Gastrocnemius medialis (tissue), 4 donors: ENCODE results near the gene LCN2. TPM values are rescaled to one million over a fixed set of nuclear protein-coding genes. Genes with fewer than 3 reads are reported as not detected.

Experiments
- ATAC-seq, 2 donors: fragments of 150-250 bp; one replicate each; pipeline ENCODE4 v1.9.1; 2016
- DNase-seq, 2 donors: peaks; one replicate each; pipeline ENCODE4 v3.0.0-alpha.2; 2019
- H3K27ac ChIP-seq, 4 donors: fragments of 200-600 bp; sonication (generic); 1 replicate in 1 of 4; 2 replicates in 3 of 4; pipeline ENCODE4 v1.5.1; 2016 to 2018; ENCODE audit warnings: mild to moderate bottlenecking in 2 of 4, moderate library complexity in 1 of 4
- H3K27me3 ChIP-seq, 3 donors: fragments of 200-600 bp; sonication (generic) in 2 of 3; 1 replicate in 1 of 3; 2 replicates in 2 of 3; pipeline versions ENCODE4 v1.5.1 to v1.6.0; 2016 to 2019; ENCODE audit warnings: mild to moderate bottlenecking in 1 of 3, moderate library complexity in 1 of 3
- H3K36me3 ChIP-seq, 2 donors: fragments of 200-600 bp; sonication (generic) in 1 of 2; one replicate each; pipeline ENCODE4 v1.5.1; 2017 to 2018
- H3K4me1 ChIP-seq, 2 donors: fragments of 200-600 bp; sonication (generic) in 1 of 2; one replicate each; pipeline ENCODE4 v1.5.1; 2016 to 2017; ENCODE audit warnings: mild to moderate bottlenecking in 2 of 2
- H3K4me3 ChIP-seq, 4 donors: fragments of 200-600 bp; sonication (generic) in 3 of 4; 1 replicate in 1 of 4; 2 replicates in 3 of 4; pipeline ENCODE4 v1.5.1; 2016 to 2019; ENCODE audit warnings: mild to moderate bottlenecking in 2 of 4
- H3K9me3 ChIP-seq, 3 donors: fragments of 200-600 bp; sonication (generic) in 2 of 3; 1 replicate in 1 of 3; 2 replicates in 2 of 3; pipeline ENCODE4 v1.5.1; 2016 to 2019
- POLR2A ChIP-seq, 2 donors: fragments of 450-650 bp; IDR thresholded peaks; one replicate each; pipeline ENCODE4 v1.6.1; 2017; ENCODE audit warnings: antibody characterized with exemption in 2 of 2, mild to moderate bottlenecking in 2 of 2, moderate library complexity in 2 of 2
- in situ Hi-C, 4 donors: fragments of 200-750 bp; cut with MboI; loops; one replicate each; pipeline versions ENCODE4 v1.15.0 to v1.8.0; 2017; ENCODE audit warnings: low sequenced_read_pairs in 4 of 4
- intact Hi-C: fragments of 100-400 bp; cut with DNase I; formaldehyde crosslinking; loops from one replicate; pipeline ENCODE4 v1.15.1; 2023; ENCODE audit warnings: low total_unique reads
- total RNA-seq, 4 donors: library from RNA; depleted of rRNA; stranded (reverse); fragments of >200 nt; gene quantifications; one replicate each; pipeline versions ENCODE4 v1.1.0 to v1.2.3, GENCODE V29; 2016
- TF ChIP-seq, protein P1 (sequence below), 5 experiments: fragments of 450-650 bp in 3 of 5; fragments of 200-600 bp in 2 of 5; sonication (generic) in 2 of 5; IDR thresholded peaks in 4 of 5; conservative IDR thresholded peaks in 1 of 5; 1 replicate in 4 of 5; 2 replicates in 1 of 5; pipeline ENCODE4 v1.5.1; 2016 to 2019; ENCODE audit warnings: antibody characterized with exemption in 5 of 5, mild to moderate bottlenecking in 3 of 5, moderate library complexity in 3 of 5

Gene LCN2
- total RNA-seq, 4 donors from 2014 or later: 1.00 TPM; not detected in 3

DNA sequence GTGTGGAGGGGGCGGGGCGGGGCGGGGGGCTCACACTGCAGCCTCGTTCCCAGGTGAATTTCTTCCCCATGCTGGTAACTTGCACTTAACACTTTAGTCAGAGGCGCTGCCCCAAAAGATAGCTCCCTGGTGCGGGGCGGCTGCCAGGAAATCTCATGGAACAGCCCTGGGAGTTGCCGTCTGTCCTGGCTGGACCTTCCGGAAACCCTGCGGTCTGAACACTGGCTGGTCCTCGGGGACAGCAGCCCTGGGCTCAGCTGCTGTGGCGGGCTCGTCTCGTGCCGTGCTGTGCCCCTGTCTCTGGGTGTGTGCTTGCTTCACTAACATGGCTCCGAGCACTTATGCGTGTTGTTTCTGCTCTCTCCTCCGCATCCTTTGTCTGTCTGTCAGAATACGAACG lies 47.6 kb upstream of the LCN2 start:
- Histone ChIP-seq H3K9me3 (no peaks in the 10 kb centered on the region), H3K36me3 (peaks cover 0 to 28% of the 10 kb centered on the region in 2 donors), H3K27ac (peak overlapping the region; percentile 91 to 99 (median 98)), H3K4me3 (peak overlapping the region; percentile 26 to 86 (median 78)), H3K4me1 (peaks cover 72 to 79% of the 10 kb centered on the region in 2 donors), H3K27me3 (no peaks in the 10 kb centered on the region)
- in situ Hi-C loops: loop anchor here in 3 of 4 donors (10.0 to 25.0 kb wide), 2 partner anchors 139 to 147 kb away; no protein-coding TSS in a partner anchor
- ATAC-seq: peak; percentile 3 to 4
- peak; percentile 81 to 87 for DNase-seq
- intact Hi-C loops: loop anchor here (5.0 kb wide), 1 partner anchor 144 kb away; no protein-coding TSS in a partner anchor
- TF ChIP-seq, protein P1, sequence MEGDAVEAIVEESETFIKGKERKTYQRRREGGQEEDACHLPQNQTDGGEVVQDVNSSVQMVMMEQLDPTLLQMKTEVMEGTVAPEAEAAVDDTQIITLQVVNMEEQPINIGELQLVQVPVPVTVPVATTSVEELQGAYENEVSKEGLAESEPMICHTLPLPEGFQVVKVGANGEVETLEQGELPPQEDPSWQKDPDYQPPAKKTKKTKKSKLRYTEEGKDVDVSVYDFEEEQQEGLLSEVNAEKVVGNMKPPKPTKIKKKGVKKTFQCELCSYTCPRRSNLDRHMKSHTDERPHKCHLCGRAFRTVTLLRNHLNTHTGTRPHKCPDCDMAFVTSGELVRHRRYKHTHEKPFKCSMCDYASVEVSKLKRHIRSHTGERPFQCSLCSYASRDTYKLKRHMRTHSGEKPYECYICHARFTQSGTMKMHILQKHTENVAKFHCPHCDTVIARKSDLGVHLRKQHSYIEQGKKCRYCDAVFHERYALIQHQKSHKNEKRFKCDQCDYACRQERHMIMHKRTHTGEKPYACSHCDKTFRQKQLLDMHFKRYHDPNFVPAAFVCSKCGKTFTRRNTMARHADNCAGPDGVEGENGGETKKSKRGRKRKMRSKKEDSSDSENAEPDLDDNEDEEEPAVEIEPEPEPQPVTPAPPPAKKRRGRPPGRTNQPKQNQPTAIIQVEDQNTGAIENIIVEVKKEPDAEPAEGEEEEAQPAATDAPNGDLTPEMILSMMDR (IDR thresholded peaks at IDR 0.05 in 4 of 5, conservative IDR thresholded peaks at IDR 0.05 in 1 of 5): no peak
- TF ChIP-seq POLR2A (IDR thresholded peaks at IDR 0.05): no peak

DNA sequence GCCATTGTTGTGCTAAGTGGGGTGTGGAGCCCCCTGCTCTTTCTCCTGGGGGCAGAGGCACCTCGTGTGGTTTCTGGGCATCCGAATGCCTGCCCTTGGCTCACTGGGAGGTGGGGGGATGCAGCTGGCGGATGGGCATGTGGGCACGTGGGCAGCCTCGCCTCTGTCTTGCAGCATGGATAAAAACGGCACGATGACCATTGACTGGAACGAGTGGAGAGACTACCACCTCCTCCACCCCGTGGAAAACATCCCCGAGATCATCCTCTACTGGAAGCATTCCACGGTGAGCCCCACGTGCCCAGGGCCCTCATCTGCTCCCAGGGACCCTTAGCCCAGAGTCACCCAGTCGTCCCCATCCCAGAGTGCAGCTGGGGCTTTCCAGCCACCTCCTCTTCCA lies 47.1 kb upstream of the LCN2 start:
- peak in 1 of 2 donors; percentile 71 for DNase-seq
- peaks cover 77 to 84% of the 10 kb centered on the region in 2 donors for H3K4me1 ChIP-seq
- intact Hi-C loops (loop anchor here (5.0 kb wide), 1 partner anchor 145 kb away; no protein-coding TSS in a partner anchor), in situ Hi-C loops (loop anchor here in 3 of 4 donors (10.0 to 25.0 kb wide), 2 partner anchors 140 to 147 kb away; no protein-coding TSS in a partner anchor)
- no peak for ATAC-seq
- H3K4me3 ChIP-seq: peak overlapping the region; percentile 26 to 86 (median 78)
- peak overlapping the region; percentile 91 to 99 (median 98) for H3K27ac ChIP-seq
- no peaks in the 10 kb centered on the region for H3K27me3 ChIP-seq
- TF ChIP-seq POLR2A (IDR thresholded peaks at IDR 0.05): no peak
- TF ChIP-seq, protein P1 (IDR thresholded peaks at IDR 0.05 in 4 of 5, conservative IDR thresholded peaks at IDR 0.05 in 1 of 5): no peak
- no peaks in the 10 kb centered on the region for H3K9me3 ChIP-seq
- peaks cover 0 to 33% of the 10 kb centered on the region in 2 donors for H3K36me3 ChIP-seq

DNA sequence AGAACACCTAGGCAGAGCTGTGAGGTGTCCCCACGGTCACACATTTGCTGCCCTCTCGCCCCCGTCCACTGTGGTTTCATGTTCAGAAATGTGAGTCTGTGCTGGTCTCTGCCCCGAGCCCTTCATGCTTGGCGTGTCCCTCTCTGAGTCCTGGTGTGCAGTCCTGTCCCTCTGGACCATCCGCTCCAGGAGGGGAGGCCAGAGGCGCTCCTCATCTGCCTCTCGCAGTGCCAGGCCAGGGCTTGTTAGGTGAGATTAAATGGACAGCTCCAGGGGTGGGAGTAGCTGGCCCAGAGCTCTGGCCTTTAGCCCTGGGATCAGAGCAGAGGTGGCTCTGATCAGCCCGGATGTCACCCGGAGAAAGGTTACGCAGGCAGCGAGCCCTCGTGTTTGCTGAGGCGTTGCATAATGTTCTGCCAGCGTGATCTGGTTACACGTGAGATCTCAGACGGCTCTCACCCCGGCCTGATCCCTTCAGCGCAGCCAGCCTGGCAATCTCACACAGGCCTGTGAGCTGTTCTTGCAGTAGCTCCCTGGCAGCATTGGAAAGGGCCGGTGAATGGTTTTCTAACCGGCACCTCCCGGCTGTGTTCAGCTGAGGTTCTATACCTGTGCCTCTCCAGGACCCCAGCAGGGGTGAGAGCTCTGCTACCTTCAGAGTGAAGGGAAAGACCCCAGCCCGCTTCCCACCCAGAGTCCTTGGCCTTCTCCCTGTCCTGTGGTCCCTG lies 46.2 kb upstream of the LCN2 start:
- Histone ChIP-seq H3K4me1 (peaks cover 77 to 84% of the 10 kb centered on the region in 2 donors), H3K4me3 (peak overlapping the region; percentile 2 to 86 (median 78)), H3K9me3 (no peaks in the 10 kb centered on the region), H3K36me3 (peaks cover 0 to 36% of the 10 kb centered on the region in 2 donors), H3K27ac (peak overlapping the region; percentile 91 to 99 (median 98)), H3K27me3 (no peaks in the 10 kb centered on the region)
- peak; percentile 30 to 41 for ATAC-seq
- in situ Hi-C loops: loop anchor here in 3 of 4 donors (10.0 to 25.0 kb wide), 2 partner anchors 141 to 148 kb away; no protein-coding TSS in a partner anchor
- peak; percentile 94 to 99 for DNase-seq
- TF ChIP-seq, protein P1 (IDR thresholded peaks at IDR 0.05 in 4 of 5, conservative IDR thresholded peaks at IDR 0.05 in 1 of 5): no peak
- no peak for TF ChIP-seq POLR2A (IDR thresholded peaks at IDR 0.05)
- intact Hi-C loops: loop anchor here (5.0 kb wide), 1 partner anchor 146 kb away; no protein-coding TSS in a partner anchor

DNA sequence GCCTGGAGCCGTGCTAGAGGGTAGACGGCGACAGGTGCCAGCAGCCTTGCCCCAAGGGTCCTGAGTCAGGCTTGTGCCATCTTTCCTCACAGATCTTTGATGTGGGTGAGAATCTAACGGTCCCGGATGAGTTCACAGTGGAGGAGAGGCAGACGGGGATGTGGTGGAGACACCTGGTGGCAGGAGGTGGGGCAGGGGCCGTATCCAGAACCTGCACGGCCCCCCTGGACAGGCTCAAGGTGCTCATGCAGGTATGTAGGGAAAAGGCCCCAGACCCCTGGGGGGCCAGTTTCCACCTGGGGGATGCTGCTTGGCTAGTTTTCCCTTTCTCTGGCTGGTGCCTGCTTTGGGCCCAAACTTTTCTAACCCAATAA lies 45.7 kb upstream of the LCN2 start:
- Histone ChIP-seq H3K4me1 (peaks cover 81 to 89% of the 10 kb centered on the region in 2 donors), H3K27me3 (no peaks in the 10 kb centered on the region), H3K9me3 (no peaks in the 10 kb centered on the region), H3K27ac (peak overlapping the region; percentile 91 to 99 (median 98)), H3K4me3 (peak overlapping the region; percentile 20 to 38 (median 28)), H3K36me3 (peaks cover 0 to 40% of the 10 kb centered on the region in 2 donors)
- ATAC-seq (peak; percentile 7), DNase-seq (peak in 1 of 2 donors; percentile 77)
- in situ Hi-C loops (loop anchor here in 3 of 4 donors (10.0 to 25.0 kb wide), 2 partner anchors 141 to 149 kb away; no protein-coding TSS in a partner anchor), intact Hi-C loops (loop anchor here (5.0 kb wide), 1 partner anchor 146 kb away; no protein-coding TSS in a partner anchor)
- TF ChIP-seq, protein P1 (IDR thresholded peaks at IDR 0.05 in 4 of 5, conservative IDR thresholded peaks at IDR 0.05 in 1 of 5): peak in 2 of 5 experiments; percentile 49 to 58
- TF ChIP-seq POLR2A (IDR thresholded peaks at IDR 0.05): no peak
